Small intestine (tissue), 7 donors: ENCODE results near the gene ATP6V1B1. TPM values are rescaled to one million over a fixed set of nuclear protein-coding genes. Genes with fewer than 3 reads are reported as not detected.
"Not testable (repeated sequence)": the region's sequence is repeated elsewhere in the genome, so short reads cannot be mapped to it uniquely, and the experiment has no call there.

Experiments used
- DNase-seq, 2 donors: peaks; one replicate each; pipeline versions ENCODE4 v3.0.0 to v3.0.0-alpha.2; 2013
- FAIRE-seq: peaks from 2 replicates; lab custom pipeline; 2012; peaks lifted over from hg19 to GRCh38; lab: Jason Lieb, UNC
- H3K27ac ChIP-seq, 3 donors: one replicate each; pipeline ENCODE4 v1.5.1; 2013; ENCODE audit warnings: low read length in 2 of 3, mild to moderate bottlenecking in 2 of 3, control low read depth in 1 of 3, inconsistent platforms in 1 of 3, low read depth in 1 of 3, moderate library complexity in 1 of 3
- H3K27me3 ChIP-seq, 3 donors: one replicate each; pipeline ENCODE4 v1.6.1; 2013; ENCODE audit warnings: low read length in 3 of 3, inconsistent platforms in 1 of 3; ENCODE audit not compliant: control insufficient read depth in 3 of 3, insufficient read depth in 3 of 3
- H3K36me3 ChIP-seq, 3 donors: one replicate each; pipeline ENCODE4 v1.6.1; 2013; ENCODE audit warnings: low read length in 3 of 3, inconsistent platforms in 1 of 3, low read depth in 1 of 3, mild to moderate bottlenecking in 1 of 3, moderate library complexity in 1 of 3; ENCODE audit not compliant: control insufficient read depth in 3 of 3, insufficient read depth in 2 of 3
- H3K4me1 ChIP-seq, 3 donors: one replicate each; pipeline ENCODE4 v1.6.1; 2013; ENCODE audit warnings: low read length in 2 of 3, inconsistent platforms in 1 of 3, low read depth in 1 of 3, mild to moderate bottlenecking in 1 of 3, moderate library complexity in 1 of 3; ENCODE audit not compliant: control insufficient read depth in 3 of 3, insufficient read depth in 2 of 3
- H3K4me3 ChIP-seq, 3 donors: one replicate each; pipeline ENCODE4 v1.5.1; 2013; ENCODE audit warnings: low read length in 3 of 3, control low read depth in 1 of 3, inconsistent platforms in 1 of 3, low read depth in 1 of 3, mild to moderate bottlenecking in 1 of 3, moderate library complexity in 1 of 3
- H3K9me3 ChIP-seq, 2 donors: one replicate each; pipeline ENCODE4 v1.6.1; 2013; ENCODE audit warnings: low read depth in 1 of 2, low read length in 1 of 2; ENCODE audit not compliant: control insufficient read depth in 2 of 2, insufficient read depth in 1 of 2
- WGBS, 3 donors: extraction: QIAGEN DNeasy Blood & Tissue Kit; methylation state at CpG; one replicate each; pipeline ENCODE4 v1.1.7; 2013; 5-methylcytosine and 5-hydroxymethylcytosine counted together
- polyA plus RNA-seq, 4 donors: library from polyadenylated mRNA; stranded (reverse) in 3 of 4; unstranded in 1 of 4; fragments of 200-250 nt in 3 of 4; fragments of 120-200 nt in 1 of 4; gene quantifications; one replicate each; pipeline versions ENCODE4 v1.2.1 to v1.2.3, GENCODE V29; 2013
- donor health status: healthy with polysubstance abuse.
- donor health status: control.
- donor health status: control.
- donor health status: Bipolar disorder and iron deficiency.
- donor health status: healthy.

ATP6V1B1 gene
- polyA plus RNA-seq, 4 donors: 0.21 to 2.5 TPM; not detected in 2

DNA sequence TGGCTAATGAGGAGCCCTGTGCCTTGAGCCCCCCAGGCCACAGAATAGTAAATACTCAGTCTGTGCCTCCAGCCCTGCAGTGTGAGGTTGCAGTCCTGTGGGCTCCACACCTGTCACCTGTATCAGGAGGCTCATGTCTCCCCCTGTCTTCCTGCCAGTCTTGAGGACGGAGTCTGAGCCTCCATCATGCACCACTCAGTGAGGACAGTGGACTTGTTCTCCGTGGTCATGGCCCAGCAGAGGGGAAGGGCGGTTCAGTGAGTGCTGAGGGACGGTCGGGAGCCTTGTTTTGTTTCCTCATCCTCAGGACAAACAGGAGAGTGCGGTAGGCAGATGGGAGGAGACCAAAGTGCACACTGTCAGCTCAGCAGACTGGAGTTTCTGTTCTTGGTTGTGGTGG is 76.1 kb downstream of the ATP6V1B1 start:
- not testable (repeated sequence) for H3K27me3 ChIP-seq, H3K4me3 ChIP-seq, H3K36me3 ChIP-seq, DNase-seq, FAIRE-seq, H3K27ac ChIP-seq, H3K9me3 ChIP-seq, H3K4me1 ChIP-seq
- 13 to 26% (median 17%) methylated on average over 6 of the region's 6 CpGs for WGBS, 3 donors

Other genes with a start within 250 kb of the ATP6V1B1 start
- gene ADD2, start 167.7 kb upstream of the ATP6V1B1 start, polyA plus RNA-seq: 1 to 10 TPM in 1 of 4 donors, under 1 TPM in 2, not detected in 1; under 0.01 to 1.7 (median 0.25) TPM
- not detected for gene FIGLA, start 145.3 kb upstream of the ATP6V1B1 start, polyA plus RNA-seq
- 1 to 10 TPM in 1 of 4 donors, under 1 TPM in 3; 0.13 to 2.6 (median 0.38) TPM for gene CLEC4F, start 115.3 kb upstream of the ATP6V1B1 start, polyA plus RNA-seq
- gene CD207, start 100.1 kb upstream of the ATP6V1B1 start, polyA plus RNA-seq: under 1 TPM in 3 of 4 donors, not detected in 1; 0.10 to 0.97 (median 0.81) TPM
- 1 to 10 TPM in 2 of 4 donors, under 1 TPM in 2; 0.13 to 1.1 (median 0.73) TPM for gene VAX2, start 35.3 kb upstream of the ATP6V1B1 start, polyA plus RNA-seq
- gene ANKRD53, start 42.7 kb downstream of the ATP6V1B1 start, polyA plus RNA-seq: 1 to 10 TPM; 1.7 to 2.4 (median 2.2) TPM
- 10 to 100 TPM in 3 of 4 donors, 1 to 10 TPM in 1; 9.8 to 49.8 (median 29.0) TPM for gene TEX261, start 59.0 kb downstream of the ATP6V1B1 start, polyA plus RNA-seq
- gene NAGK, start 132.7 kb downstream of the ATP6V1B1 start, polyA plus RNA-seq: 10 to 100 TPM; 54.8 to 81.0 (median 73.9) TPM
- gene MCEE, start 194.3 kb downstream of the ATP6V1B1 start, polyA plus RNA-seq: 10 to 100 TPM; 16.3 to 43.6 (median 31.5) TPM
- gene MPHOSPH10, start 194.7 kb downstream of the ATP6V1B1 start, polyA plus RNA-seq: 10 to 100 TPM; 14.3 to 31.2 (median 18.5) TPM